ENCODE measurements around the gene SLC35E3.
"Not testable (repeated sequence)": the region's sequence is repeated elsewhere in the genome, so short reads cannot be mapped to it uniquely, and the experiment has no call there.

Gene SLC35E3

DNA sequence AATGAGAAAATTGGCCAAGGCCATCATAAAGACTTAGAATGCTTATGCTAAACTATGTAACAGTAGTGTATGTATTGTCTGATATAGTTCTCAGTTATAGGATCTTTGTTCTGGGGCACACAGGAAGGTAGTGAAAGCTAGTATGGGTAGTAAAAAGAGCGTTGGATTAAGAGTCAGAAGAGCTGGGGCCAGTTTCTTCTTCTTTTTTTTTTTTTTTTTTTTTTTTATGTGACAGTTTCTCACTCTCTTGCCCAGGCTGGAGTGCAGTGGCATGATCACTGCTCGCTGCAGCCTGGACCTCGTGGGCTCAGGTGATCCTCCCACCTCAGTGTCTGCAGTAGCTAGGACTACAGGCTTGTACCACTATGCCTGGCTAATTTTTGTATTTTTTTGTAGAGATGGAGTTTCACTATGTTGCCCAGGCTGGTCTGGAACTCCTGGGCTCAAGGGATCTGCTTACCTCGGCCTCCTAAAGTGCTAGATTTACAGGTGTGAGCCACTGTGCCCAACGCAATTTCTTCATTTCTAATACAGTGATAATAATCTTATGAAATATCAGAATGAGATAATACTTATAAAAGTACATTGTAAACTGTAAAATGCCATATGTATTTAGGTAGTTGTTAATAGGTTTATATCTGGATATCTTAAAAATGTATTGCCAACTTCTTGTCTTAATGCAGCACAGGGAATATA lies 69.4 kb downstream of the SLC35E3 start:
- no peak for DNase-seq

DNA sequence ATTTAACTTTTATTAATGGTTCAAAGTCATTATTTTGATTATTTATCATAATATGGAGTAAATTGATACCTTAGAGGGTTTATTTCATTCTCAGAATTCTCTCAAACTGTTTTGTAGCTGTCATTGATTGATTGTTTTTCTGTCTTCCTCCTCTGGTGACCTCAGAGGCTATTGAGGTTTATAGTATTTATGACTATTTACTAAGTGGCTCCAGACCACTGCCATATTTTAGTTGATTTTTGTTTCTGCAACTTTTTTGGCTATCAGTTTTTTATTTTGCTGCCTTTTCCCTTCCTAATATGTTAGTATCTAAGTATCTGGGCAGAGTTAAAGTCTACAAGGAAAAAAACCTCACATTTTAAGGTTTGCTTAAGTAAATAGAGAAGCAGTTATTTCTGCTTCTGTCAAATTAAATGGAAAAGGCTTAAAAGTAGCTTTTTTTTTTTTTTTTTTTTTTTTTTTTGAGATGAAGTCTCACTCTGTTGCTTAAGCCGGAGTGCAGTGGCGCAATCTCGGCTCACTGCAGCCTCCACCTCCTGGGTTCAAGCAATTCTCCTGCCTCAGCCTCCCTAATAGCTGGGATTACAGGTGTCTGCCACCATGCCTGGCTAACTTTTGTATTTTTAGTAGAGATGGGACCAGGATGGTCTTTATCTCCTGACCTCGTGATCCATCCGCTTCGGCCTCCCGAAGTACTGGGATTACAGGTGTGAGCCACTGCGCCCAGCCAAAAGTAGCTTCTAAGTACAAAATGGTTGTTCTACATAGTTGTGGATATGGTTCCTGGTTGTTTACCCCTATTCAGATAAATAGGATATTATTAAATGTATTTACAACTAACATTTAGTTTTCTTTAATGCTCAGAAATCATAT lies 70.2 kb downstream of the SLC35E3 start:
- DNase-seq, result no peak

DNA sequence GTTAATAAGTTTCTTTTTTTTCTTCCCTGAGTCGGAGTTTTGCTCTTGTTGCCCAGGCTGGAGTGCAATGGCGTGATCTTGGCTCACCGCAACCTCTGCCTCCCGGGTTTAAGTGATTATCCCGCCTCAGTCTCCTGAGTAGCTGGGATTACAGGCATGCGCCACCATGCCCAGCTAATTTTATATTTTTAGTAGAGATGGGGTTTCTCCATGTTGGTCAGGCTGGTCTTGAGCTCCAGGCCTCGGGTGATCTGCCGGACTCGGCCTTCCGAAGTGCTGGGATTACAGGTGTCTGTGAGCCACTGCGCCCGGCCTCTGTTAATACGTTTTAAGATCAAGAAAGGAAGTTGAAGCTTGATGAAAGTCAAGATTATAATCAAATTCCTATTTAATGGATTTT lies 73.5 kb downstream of the SLC35E3 start:
- not testable (repeated sequence) for DNase-seq

DNA sequence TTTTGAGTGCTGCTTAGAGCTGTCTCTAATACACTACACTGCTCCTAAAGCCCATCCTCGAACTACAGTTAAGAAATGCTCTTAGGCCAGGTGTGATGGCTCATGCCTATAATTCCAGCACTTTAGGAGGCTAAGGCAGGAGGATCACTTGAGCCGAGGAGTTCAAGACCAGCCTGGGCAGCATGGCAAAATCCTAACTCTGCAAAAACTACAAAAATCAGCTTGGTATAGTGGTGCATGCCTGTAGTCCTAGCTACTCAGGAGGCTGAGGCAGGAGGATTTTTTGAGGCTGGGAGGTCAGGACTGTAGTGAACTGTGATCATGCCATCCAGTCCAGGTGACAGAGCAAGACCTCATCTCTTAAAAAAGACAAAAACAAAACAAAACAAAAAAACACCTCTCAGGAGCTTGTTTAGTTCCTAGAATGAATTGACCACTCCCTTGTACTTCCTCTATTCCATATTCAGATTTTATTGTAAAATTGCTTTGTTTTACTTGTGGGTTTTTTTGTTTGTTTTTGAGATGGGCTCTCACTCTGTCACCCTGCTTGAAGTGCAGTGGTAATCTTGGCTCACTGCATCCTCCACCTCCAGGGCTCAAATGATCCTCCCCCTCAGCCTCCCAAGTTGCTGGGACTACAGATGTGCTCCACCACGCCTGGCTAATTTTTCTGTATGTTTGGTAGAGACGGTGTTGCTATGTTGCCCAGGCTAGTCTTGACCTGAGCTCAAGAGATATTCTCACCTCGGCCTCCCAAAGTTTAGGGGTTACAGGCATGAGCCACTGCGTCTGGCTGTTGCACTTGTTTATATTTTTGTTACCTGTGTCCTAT lies 75.6 kb downstream of the SLC35E3 start:
- DNase-seq, result no peak

DNA sequence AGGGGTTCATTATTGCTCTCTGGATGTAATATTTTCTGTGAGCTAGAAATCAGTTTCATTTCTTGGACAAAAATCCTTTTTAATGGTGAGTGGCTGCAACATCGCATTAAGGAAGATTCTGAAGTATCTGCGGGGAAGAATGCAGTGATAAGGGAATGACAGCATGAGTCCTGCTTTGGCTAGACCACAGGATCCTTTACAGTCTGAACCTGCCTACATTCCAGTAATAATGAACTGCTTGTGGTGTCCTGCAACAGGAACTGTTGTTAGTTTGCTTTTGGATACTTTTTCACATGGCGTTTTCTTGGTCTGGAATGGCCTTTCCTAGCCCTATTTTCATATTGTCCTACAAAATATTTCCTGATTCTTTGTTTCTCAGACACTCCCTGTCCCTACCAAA lies 77.7 kb downstream of the SLC35E3 start:
- DNase-seq, result no peak

DNA sequence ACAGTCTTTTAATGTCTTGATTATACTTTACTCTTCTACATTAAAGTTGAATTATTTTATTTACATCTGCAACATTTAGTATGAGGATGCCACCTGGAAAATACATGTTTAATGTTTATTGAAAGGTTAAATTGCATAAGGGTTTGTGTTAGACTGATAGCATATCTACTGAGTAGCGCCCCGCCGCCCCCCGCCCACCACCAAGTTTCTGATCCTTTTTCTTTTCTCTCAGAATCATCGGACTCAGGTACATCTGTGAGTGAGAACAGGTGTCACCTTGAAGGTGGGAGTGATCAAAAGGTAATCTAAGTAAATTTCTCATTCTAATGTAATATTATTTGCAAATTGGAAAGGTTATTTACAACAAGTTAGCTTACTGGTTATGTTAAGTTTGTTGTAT lies 78.2 kb downstream of the SLC35E3 start:
- no peak for DNase-seq

DNA sequence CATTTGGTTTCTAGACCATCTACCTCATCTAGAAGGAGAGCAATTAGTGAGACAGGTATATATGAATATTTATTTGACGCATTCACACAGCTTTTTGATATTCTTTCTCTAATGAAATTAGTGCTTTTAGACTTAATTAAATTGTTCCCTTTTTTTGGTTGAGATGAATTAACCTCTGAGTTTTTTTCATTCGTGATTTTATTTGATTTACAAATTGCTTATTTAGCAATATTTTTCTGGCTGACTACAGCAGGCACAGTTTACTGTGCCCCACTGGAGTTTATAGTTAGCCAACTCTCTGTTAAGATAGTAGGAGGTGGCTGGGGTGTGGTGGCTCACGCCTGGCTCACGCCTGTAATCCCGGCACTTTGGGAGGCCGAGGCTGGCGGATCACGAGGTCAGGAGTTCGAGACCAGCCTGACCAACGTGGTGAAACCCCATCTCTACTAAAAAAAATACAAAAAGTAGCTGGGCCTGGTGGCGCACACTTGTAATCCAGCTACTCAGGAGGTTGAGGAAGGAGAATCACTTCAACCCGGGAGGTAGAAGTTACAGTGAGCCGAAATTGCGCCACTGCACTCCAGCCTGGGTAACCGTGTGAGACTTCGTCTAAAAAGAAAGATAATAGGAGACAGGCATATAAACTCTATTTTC lies 78.7 kb downstream of the SLC35E3 start:
- no peak for DNase-seq

DNA sequence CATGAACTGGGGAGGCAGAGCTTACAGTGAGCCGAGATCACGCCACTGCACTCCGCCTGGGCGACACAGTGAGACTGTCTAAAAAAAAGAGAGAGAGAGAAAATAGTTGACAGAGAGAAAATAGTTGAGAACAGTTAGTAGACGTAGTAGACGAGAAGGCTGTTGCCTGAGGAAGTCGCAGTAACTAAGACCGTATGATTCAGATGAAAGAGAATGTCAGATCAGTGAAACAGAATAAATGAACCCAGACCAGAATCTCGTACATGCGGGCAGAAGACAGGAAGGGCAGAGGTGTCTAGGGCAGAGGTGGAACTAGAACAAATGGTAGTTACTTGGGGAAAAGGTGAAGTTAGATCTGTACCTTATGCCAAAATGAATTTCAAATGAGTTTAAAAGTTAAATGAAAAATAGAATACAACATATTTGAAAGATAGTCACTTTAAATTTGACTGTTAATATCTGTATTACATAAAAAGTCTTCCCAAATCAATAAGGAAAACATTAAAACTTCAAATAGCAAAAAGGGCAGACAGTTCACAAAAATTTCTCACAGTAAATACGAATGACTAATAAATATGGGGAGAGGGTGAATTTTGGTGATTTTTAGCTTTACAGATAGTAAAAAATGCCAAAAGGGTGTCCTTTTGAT lies 79.7 kb downstream of the SLC35E3 start:
- DNase-seq, result no peak

DNA sequence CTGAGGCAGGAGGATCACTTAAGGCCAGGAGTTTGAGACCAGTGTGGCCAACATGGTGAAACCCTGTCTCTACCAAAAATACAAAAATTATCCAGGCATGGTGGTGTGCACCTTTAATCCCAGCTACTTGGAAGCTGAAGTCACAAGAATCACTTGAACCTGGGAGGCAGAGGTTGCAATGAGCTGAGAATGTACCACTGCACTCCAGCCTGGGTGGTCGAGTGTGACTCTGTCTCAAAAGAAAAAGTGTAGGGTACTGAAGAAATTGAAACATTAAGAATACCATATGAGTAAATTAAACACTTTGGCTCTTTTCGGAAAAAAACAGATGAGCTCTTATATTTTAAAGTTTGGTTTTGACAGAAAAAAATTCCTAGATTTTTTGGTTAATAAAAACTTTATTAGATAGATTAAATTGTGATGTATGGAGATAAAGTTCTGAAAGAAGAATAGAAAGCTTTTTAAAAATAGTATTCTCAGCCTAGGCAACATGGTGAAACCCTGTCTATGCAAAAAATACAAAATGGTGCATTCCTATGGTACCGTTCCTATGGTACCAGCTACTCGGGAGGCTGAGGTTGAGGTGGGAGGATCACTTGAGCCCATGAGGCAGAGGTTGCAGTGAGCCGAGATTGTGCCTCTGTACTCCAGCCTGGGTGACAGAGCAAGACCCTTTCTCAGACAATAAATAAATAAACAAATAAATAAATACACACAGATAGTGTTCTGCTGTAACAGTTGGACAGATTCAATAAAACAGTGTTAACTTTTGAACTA lies 82.1 kb downstream of the SLC35E3 start:
- no peak for DNase-seq

DNA sequence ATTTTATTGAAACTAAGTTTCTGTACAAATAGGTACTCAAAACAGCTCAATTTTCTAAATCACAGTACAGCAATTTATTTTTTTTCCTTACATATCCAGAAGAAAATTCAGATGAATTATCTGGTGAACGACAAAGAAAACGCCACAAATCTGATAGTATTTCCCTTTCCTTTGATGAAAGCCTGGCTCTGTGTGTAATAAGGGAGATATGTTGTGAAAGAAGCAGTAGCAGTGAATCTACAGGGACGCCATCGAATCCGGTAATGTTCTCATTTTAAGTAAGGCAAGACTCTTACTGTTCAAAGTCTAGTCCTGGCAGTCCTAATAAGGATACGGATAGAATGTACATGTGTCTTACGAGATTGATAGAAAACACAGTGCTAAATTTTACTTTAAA lies 82.7 kb downstream of the SLC35E3 start:
- DNase-seq, result no peak
